Caki2 (cell line): Measurements from ENCODE around the gene GPR108. TPM values are rescaled to one million over a fixed set of nuclear protein-coding genes. Genes with fewer than 3 reads are reported as not detected.
"Not testable (repeated sequence)": the region's sequence is repeated elsewhere in the genome, so short reads cannot be mapped to it uniquely, and the experiment has no call there.

Experiments
- DNase-seq: peaks from one replicate; pipeline ENCODE4 v3.0.0-alpha.2; 2015; ENCODE audit warnings: low read depth
- in situ Hi-C: cut with HindIII; loops from 2 replicates; pipeline ENCODE4 v1.10.0; 2016; ENCODE audit warnings: low sequenced_read_pairs, low pct_unique_long_range_greater_than_20kb, mixed read lengths
- total RNA-seq: library from RNA; depleted of rRNA; stranded (reverse); fragments of >200 nt; shearing (Covaris generic); gene quantifications from 2 replicates; pipeline ENCODE4 v1.2.3, GENCODE V29; 2014; ENCODE audit warnings: low replicate concordance

The GPR108 gene
- total RNA-seq, 1 experiment from 2014 or later = 52.8 TPM

DNA sequence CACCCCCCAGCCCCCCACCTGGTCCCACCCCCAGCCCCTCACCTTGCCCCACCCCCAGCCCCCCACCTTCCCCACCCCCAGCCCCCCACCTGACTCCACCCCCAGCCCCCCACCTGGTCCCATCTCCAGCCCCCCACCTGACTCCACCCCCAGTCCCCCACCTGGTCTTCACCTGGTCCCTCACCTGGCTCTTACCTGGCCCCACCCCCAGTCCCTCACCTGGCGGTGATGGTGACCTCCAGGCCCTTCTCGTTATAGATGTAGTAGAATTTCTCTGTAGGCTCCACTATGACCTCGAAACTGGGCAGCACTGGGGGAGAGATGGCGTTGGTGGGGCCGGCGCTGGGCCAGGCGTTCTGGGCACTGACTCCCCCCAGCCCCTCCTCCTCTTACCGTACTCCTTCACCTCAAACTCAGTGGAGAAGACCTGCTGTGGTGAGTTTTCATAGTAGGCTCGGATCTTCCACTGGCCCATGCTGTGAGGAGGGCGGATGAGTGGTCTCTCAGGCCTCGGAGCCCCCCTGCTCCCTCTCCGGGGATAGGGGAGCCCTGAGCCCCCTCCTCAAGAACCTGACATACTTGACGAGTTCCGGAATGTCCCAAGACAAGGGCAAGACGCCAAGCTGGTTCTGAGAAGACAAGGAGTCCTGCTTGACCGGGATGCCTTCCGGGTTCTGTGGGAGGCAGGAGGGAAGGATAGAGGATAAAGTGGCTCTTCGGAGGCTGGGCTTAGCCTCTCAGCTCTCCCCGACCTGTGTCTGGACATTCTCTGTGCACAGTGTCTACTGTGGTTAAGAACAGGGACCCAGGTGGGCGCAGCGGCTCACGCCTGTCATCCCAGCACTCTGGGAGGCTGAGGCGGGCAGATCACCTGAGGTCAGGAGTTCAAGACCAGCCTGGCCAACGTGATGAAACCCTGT, 23.3 kb downstream of the GPR108 start:
- in situ Hi-C loops = no loop called here
- no peak for DNase-seq

DNA sequence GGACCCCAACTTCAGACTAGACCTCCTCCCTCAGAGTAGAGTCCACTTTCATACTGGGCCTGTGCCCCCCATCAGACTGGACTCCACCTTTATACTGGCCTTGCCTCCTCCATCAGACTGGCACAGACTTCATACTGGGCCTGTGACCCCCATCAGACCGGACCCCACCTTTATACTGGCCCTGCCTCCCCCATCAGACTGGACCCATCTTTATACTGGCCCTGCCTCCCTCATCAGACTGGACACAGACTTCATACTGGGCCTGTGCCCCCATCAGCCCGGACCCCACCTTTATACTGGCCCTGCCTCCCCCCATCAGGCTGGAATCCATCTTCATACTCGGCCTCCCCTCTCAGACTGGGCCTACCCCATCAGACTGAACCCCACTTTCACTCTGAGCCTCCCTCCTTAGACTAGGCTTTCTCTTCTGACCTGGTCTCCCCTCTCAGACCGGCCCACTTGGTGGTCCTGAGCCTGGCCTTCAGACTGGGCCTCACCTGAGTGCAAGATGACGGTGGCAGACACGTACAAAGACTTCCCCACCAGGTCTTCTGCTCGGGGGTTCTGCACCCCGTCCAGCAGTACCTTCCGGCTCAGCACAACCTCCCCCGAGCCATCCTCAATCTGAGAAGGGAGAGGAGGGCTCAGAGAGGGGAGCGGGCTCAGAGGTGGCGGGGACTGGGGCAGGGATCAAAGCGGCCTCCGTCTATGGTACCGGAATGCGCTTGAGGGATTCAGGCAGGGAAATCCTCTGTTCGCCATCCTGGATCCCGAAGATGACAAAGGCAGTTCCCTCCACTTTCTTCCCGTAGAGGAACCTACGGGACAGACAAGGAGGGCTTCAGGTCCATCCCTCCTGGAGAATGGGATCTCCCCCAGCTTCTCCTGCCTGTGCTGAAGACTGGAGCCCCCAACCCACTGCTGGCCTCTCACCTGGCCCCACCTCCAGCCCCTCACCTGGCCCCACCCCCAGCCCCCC, 24.4 kb downstream of the GPR108 start:
- in situ Hi-C loops = no loop called here
- no peak for DNase-seq

- in situ Hi-C loops = no loop called here
- DNase-seq = no peak
Measured at GRCh38 chr19:6712231-6712630, 25.1 kb downstream of the GPR108 start.

GRCh38 chr19:6711605-6712004, 25.8 kb downstream of the GPR108 start:
- no peak for DNase-seq
- in situ Hi-C loops = no loop called here

DNA sequence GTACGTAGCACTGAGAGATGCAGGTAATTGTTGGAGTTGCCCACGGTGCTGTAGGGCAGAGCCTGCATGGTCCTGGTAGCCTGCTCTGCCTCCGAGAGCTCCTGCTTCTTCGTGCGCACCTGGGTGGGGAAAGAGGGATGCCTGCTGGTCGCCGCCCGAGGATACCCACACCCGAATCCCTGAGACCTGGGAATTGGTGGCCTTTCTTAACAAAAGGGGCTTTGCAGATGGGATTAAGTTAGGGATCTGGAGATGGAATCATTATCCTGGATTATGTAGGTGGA, 26.4 kb downstream of the GPR108 start:
- no peak for DNase-seq
- in situ Hi-C loops = no loop called here

DNA sequence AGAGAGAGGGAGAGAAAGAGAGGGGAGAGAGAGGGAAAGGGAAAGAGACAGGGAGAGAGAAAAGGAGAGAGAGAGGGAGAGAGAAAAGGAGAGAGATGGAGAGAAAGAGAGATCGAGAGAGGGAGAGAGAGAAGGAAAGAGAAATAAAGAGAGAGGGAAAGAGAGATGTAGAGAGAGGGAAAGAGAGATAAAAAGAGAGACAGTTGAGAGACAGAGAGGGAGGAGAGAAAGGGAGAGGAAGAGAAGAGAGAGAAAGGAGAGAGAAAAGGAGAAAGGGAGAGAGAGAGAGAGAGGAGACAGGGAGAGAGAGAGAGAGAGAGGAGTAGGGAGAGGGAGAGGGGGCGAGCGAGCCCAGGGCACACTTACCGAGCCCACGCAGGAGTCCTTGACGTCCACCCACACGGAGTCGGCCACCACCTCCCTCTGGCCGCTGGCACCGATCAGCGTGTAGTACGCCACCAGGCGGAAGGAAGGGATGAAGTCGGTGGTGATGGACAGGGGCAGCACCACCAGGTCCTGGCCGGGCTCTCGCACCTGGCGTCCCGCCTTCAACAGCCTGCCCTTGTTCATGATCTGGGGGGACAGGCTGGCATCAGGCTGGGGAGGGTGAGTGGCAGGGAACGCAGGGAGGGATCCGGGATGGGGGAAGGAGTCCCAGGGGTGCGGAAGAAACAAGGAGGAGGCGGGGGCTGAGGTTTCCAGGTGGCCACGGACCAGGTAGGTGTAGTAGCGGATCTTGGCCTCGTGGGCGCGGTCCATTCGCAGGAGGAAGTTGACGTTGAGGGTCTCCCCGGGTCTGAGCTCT, 26.9 kb downstream of the GPR108 start:
- no peak for DNase-seq
- in situ Hi-C loops = no loop called here

- in situ Hi-C loops = no loop called here
- DNase-seq = no peak
Measured at GRCh38 chr19:6709549-6709948, 27.8 kb downstream of the GPR108 start.

GRCh38 chr19:6708913-6709312, 28.5 kb downstream of the GPR108 start:
- in situ Hi-C loops = not testable (repeated sequence)

GRCh38 chr19:6708346-6708745, 29.0 kb downstream of the GPR108 start:
- no peak for DNase-seq
- in situ Hi-C loops = no loop called here

More at GRCh38 chr19:6708913-6709312, 28.5 kb downstream of the GPR108 start:
- DNase-seq = not testable (repeated sequence)

- DNase-seq = no peak
- in situ Hi-C loops = no loop called here
Measured at GRCh38 chr19:6707658-6708018, 29.7 kb downstream of the GPR108 start.

GRCh38 chr19:6707011-6707657, 30.2 kb downstream of the GPR108 start:
- no peak for DNase-seq
- in situ Hi-C loops = no loop called here

DNA sequence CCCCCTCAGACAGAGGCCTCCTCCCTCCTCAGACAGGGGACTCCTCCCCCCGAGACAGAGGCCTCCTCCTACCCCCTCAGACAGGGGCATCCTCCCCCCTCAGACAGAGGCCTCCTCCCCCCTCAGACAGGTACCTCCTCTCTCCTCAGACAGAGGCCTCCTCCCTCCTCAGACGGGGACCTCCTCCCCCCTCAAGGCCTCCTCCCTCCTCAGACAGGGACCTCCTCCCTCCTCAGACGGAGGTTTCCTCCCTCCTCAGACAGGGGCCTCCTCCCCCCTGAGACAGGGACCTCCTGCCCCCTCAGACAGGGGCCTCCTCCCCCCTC, 30.8 kb downstream of the GPR108 start:
- no peak for DNase-seq
- in situ Hi-C loops = no loop called here

DNA sequence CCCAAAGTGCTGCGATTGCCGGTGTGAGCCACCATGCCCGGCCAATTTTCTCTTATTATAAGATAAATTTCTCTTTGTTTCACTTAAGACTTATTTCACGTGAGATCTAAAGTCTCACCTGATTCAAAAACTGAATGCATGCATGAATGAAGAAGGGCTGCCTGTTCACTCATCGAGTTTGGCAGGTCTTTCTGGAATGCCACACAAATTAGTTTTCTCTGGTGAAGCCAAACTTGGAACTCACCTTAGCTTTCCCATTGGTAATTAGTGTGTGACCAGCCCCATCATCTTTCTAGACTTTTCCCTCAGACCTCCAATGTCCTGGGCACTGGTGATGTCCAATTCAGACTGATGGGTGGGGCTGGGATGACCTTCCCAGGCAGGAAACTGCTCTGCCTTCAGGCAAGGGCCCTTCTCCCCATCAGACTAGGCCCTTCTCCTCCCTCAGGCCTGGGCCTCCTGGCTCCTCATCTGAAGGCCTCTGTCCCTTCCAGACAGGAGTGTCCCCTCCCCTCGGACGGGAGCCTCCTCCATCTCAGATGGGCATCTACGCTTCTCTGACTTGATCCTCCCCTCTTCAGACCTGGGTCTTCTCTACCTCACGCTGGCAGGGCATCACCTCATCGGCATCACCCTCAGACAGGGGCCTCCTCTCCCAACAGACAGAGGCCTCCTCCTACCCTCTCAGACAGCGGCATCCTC, 31.3 kb downstream of the GPR108 start:
- DNase-seq = no peak
- in situ Hi-C loops = no loop called here

- in situ Hi-C loops = no loop called here
Measured at GRCh38 chr19:6700586-6701316, 36.6 kb downstream of the GPR108 start.

GRCh38 chr19:6699935-6700334, 37.4 kb downstream of the GPR108 start:
- in situ Hi-C loops = no loop called here
- DNase-seq = no peak

More at GRCh38 chr19:6700586-6701316, 36.6 kb downstream of the GPR108 start:
- no peak for DNase-seq

GRCh38 chr19:6697291-6697690, 40.1 kb downstream of the GPR108 start:
- DNase-seq = no peak
- in situ Hi-C loops = no loop called here

- in situ Hi-C loops = no loop called here
- DNase-seq = no peak
Measured at GRCh38 chr19:6696239-6696820, 41.0 kb downstream of the GPR108 start.
